ENCODE results near the gene LILRA6.

The LILRA6 gene

DNA sequence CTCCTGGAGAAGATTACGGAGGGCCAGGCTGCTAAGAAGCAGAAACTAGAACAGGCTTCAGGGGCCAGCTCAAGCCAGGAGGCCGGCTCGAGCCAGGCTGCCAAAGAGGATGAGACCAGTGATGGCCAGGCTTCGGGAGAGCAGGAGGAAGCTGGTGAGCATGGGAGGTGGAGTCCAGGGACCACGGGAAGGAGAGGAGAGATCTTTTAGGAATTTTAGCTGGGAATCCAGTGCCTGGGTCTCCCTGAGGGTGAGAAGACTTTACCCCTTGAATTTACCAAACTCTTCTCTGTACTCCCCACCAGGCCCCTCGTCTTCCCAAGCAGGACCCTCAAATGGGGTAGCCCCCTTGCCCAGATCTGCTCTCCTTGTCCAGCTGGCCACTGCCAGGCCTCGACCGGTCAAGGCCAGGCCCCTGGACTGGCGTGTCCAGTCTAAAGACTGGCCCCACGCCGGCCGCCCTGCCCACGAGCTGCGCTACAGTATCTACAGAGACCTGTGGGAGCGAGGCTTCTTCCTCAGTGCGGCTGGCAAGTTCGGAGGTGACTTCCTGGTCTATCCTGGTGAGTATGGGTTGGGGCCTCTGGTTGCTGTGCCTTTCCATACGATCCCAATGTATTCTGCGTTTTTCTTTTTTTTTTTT, 50.7 kb downstream of the LILRA6 start:
- Histone ChIP-seq H3K36me3 (ENCODE audit: low read length) (peaks cover 4% of the 10 kb centered on the region), H3K9ac (ENCODE audit: low read length) (peak overlapping the region; percentile 75), H4K20me1 (ENCODE audit: low read depth, low read length) (no peaks in the 10 kb centered on the region), H3K9me2 (replicated peaks; ENCODE audit: insufficient read depth, low read length) (no peaks in the 10 kb centered on the region), H3K27me3 (ENCODE audit: low read length) (no peaks in the 10 kb centered on the region), H3K9me3 (ENCODE audit: insufficient read depth, low read length) (no peaks in the 10 kb centered on the region), H3K79me2 (ENCODE audit: insufficient read depth, low read length) (peaks cover 22% of the 10 kb centered on the region), H2AFZ (ENCODE audit: low read depth, low read length, severe bottlenecking) (peak overlapping the region; percentile 37), H3F3A (ENCODE audit: insufficient read depth) (0 out of 2 replicates have a peak, but pooled peaks cover 2% of the 10 kb centered on the region), H3K4me3 (ENCODE audit: insufficient read depth, low read length, poor library complexity, severe bottlenecking) (peak overlapping the region; percentile 61), H3K4me2 (ENCODE audit: low read depth, low read length, poor library complexity, severe bottlenecking) (peak overlapping the region; percentile 71), H3K27ac (ENCODE audit: low read depth, low read length) (0 out of 2 replicates have a peak overlapping the region, but pooled peaks have one; percentile 87)
- TF ChIP-seq, protein P1, sequence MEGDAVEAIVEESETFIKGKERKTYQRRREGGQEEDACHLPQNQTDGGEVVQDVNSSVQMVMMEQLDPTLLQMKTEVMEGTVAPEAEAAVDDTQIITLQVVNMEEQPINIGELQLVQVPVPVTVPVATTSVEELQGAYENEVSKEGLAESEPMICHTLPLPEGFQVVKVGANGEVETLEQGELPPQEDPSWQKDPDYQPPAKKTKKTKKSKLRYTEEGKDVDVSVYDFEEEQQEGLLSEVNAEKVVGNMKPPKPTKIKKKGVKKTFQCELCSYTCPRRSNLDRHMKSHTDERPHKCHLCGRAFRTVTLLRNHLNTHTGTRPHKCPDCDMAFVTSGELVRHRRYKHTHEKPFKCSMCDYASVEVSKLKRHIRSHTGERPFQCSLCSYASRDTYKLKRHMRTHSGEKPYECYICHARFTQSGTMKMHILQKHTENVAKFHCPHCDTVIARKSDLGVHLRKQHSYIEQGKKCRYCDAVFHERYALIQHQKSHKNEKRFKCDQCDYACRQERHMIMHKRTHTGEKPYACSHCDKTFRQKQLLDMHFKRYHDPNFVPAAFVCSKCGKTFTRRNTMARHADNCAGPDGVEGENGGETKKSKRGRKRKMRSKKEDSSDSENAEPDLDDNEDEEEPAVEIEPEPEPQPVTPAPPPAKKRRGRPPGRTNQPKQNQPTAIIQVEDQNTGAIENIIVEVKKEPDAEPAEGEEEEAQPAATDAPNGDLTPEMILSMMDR (IDR thresholded peaks at IDR 0.05; ENCODE audit: insufficient read depth, low read length, poor library complexity, severe bottlenecking): no peak
- TF ChIP-seq EZH2phosphoT487 (conservative IDR thresholded peaks at IDR 0.05; ENCODE audit: low read length): no peak

DNA sequence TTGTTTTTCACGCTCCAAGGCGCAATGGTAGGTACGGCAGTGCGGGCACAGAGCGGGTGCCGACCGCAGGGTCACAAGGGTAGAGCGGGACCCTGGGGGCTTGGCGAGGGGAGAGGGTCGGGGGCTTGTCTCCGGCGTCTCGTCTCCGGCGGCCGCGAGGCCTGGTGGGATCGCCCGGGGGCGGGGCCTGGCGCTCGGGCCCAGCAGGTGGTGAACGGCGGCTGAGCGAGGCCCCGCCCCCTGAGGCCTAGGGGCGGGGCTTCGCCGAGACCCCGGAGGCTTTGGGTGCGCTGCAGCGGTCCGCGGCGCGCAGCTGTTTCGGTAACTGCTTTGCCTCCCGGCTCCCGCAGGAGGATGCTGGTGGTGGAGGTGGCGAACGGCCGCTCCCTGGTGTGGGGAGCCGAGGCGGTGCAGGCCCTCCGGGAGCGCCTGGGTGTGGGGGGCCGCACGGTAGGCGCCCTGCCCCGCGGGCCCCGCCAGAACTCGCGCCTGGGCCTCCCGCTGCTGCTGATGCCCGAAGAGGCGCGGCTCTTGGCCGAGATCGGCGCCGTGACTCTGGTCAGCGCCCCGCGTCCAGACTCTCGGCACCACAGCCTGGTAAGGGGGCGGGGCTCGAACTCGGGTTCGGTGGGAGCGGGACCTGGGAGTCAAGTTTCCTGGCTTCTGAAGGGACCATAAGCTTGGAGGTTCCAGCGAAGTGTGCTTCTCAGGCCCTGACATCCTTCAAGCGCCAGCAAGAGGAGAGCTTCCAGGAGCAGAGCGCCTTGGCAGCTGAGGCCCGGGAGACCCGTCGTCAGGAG, 51.4 kb downstream of the LILRA6 start, which contains the start of gene TSEN34:
TSS of gene TSEN34 (plus strand) at position 298 of the 800 bp plus-strand sequence. CDS start at position 355, 57 bp downstream.
- Histone ChIP-seq H3K4me3 (ENCODE audit: insufficient read depth, low read length, poor library complexity, severe bottlenecking) (peak within 1 kb of the TSS; percentile 65), H3F3A (ENCODE audit: insufficient read depth) (no peaks in the 10 kb centered on the region), H2AFZ (ENCODE audit: low read depth, low read length, severe bottlenecking) (peak within 1 kb of the TSS; percentile 79), H4K20me1 (ENCODE audit: low read depth, low read length) (no peaks in the 10 kb centered on the region), H3K4me2 (ENCODE audit: low read depth, low read length, poor library complexity, severe bottlenecking) (peak within 1 kb of the TSS; percentile 71), H3K27me3 (ENCODE audit: low read length) (no peaks in the 10 kb centered on the region), H3K36me3 (ENCODE audit: low read length) (peaks cover 4% of the 10 kb centered on the region), H3K27ac (ENCODE audit: low read depth, low read length) (peak within 1 kb of the TSS; percentile 87), H3K9me3 (ENCODE audit: insufficient read depth, low read length) (no peaks in the 10 kb centered on the region), H3K79me2 (ENCODE audit: insufficient read depth, low read length) (peaks cover 22% of the 10 kb centered on the region), H3K9ac (ENCODE audit: low read length) (peak within 1 kb of the TSS; percentile 75), H3K9me2 (replicated peaks; ENCODE audit: insufficient read depth, low read length) (no peaks in the 10 kb centered on the region)
- no peak for TF ChIP-seq EZH2phosphoT487 (conservative IDR thresholded peaks at IDR 0.05; ENCODE audit: low read length)
- TF ChIP-seq, protein P1 (IDR thresholded peaks at IDR 0.05; ENCODE audit: insufficient read depth, low read length, poor library complexity, severe bottlenecking): no peak

DNA sequence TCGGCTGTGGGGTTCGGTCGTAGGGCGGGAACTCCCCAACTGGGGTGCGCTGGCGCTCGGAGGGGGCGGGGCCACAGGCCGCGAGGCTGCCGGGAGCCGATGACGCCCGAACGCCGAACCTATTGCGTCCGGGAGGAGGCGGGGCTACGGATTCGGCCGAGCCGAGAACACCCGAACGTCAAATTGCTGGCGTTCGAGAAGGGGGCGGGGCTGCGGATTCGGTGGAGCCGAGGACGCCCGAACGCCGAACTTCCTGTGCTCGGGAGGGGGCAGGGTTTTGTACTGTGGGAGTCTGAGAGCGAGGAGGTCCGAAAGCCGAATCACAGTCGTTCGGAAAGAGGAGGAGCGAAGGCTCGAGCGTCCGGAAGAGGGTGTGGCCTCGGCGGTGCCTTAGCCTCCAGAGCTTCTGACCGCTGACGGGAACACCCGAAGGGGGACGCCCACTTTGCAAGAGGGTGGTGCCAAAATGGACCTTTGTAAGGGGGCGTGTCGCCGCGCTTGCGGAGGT, 52.0 kb downstream of the LILRA6 start:
- Histone ChIP-seq H4K20me1 (ENCODE audit: low read depth, low read length) (no peaks in the 10 kb centered on the region), H3F3A (ENCODE audit: insufficient read depth) (no peaks in the 10 kb centered on the region), H3K36me3 (ENCODE audit: low read length) (peaks cover 4% of the 10 kb centered on the region), H2AFZ (ENCODE audit: low read depth, low read length, severe bottlenecking) (peak overlapping the region; percentile 79), H3K9me3 (ENCODE audit: insufficient read depth, low read length) (no peaks in the 10 kb centered on the region), H3K27ac (ENCODE audit: low read depth, low read length) (peak overlapping the region; percentile 87), H3K27me3 (ENCODE audit: low read length) (no peaks in the 10 kb centered on the region), H3K9me2 (replicated peaks; ENCODE audit: insufficient read depth, low read length) (no peaks in the 10 kb centered on the region), H3K4me3 (ENCODE audit: insufficient read depth, low read length, poor library complexity, severe bottlenecking) (peak overlapping the region; percentile 65), H3K9ac (ENCODE audit: low read length) (peak overlapping the region; percentile 75), H3K4me2 (ENCODE audit: low read depth, low read length, poor library complexity, severe bottlenecking) (peak overlapping the region; percentile 71), H3K79me2 (ENCODE audit: insufficient read depth, low read length) (peaks cover 22% of the 10 kb centered on the region)
- TF ChIP-seq EZH2phosphoT487 (conservative IDR thresholded peaks at IDR 0.05; ENCODE audit: low read length): no peak
- TF ChIP-seq, protein P1 (IDR thresholded peaks at IDR 0.05; ENCODE audit: insufficient read depth, low read length, poor library complexity, severe bottlenecking): no peak
